SK-N-SH (cell line): ENCODE results near the gene DUOX2. TPM values are rescaled to one million over a fixed set of nuclear protein-coding genes. Genes with fewer than 3 reads are reported as not detected.

Experiments used
- CTCF ChIA-PET: fragments of 300-600, 350-600 bp; formaldehyde crosslinking; extraction: SDS; loops from one replicate; lab custom pipeline; 2021; lab: Yijun Ruan, JAX
- POLR2A ChIA-PET: fragments of 350-600 bp; sonication (Branson Sonifier 250); formaldehyde crosslinking; extraction: SDS; loops from one replicate; lab custom pipeline; 2020; ENCODE audit warnings: antibody characterized with exemption, inconsistent platforms; lab: Yijun Ruan, JAX
- DNase-seq: peaks from one replicate; pipeline ENCODE4 v3.0.0; 2012
- H2AFZ ChIP-seq: fragments of 200-600 bp; sonication (generic); 2 replicates; pipeline ENCODE4 v1.8.1; 2016; ENCODE audit warnings: antibody characterized with exemption, mild to moderate bottlenecking, low read depth
- H3F3A ChIP-seq: fragments of 200-600 bp; sonication (generic); replicated peaks from 2 replicates; pipeline ENCODE3; 2016; ENCODE audit warnings: antibody characterized with exemption, mild to moderate bottlenecking; ENCODE audit not compliant: insufficient read depth
- H3K27ac ChIP-seq, 2 experiments: fragments of 200-500 bp in 1 of 2; fragments of 200-600 bp in 1 of 2; sonication (Bioruptor generic) in 1 of 2; sonication (generic), shearing (Covaris generic) in 1 of 2; 2 replicates each; pipeline versions ENCODE4 v1.5.1 to v1.6.1; 2014 to 2016; ENCODE audit warnings: low read depth in 2 of 2, inconsistent platforms in 1 of 2, low read length in 1 of 2, mild to moderate bottlenecking in 1 of 2, mixed read lengths in 1 of 2
- H3K27me3 ChIP-seq: fragments of 200-600 bp; sonication (generic), shearing (Covaris generic); 2 replicates; pipeline ENCODE4 v1.6.1; 2016; ENCODE audit warnings: mixed run types; ENCODE audit not compliant: insufficient read depth
- H3K36me3 ChIP-seq, 2 experiments: fragments of 200-500 bp in 1 of 2; fragments of 200-600 bp in 1 of 2; sonication (Bioruptor generic) in 1 of 2; sonication (generic) in 1 of 2; replicated peaks in 1 of 2; 2 replicates each; pipeline versions ENCODE3 to v1.5.1; 2014 to 2016; ENCODE audit warnings: low read length in 1 of 2, mild to moderate bottlenecking in 1 of 2; ENCODE audit not compliant: insufficient read depth in 2 of 2, control insufficient read depth in 1 of 2
- H3K4me1 ChIP-seq, 2 experiments: fragments of 200-500 bp in 1 of 2; fragments of 200-600 bp in 1 of 2; sonication (Bioruptor generic) in 1 of 2; sonication (generic), shearing (Covaris generic) in 1 of 2; 2 replicates each; pipeline versions ENCODE4 v1.5.1 to v1.6.1; 2014 to 2016; ENCODE audit warnings: low read depth in 1 of 2, low read length in 1 of 2, mixed run types in 1 of 2; ENCODE audit not compliant: insufficient read depth in 2 of 2, control insufficient read depth in 1 of 2
- H3K4me2 ChIP-seq: fragments of 200-600 bp; sonication (generic), shearing (Covaris generic); 2 replicates; pipeline ENCODE4 v1.6.1; 2017; ENCODE audit warnings: mixed run types
- H3K4me3 ChIP-seq, 2 experiments: fragments of 200-500 bp in 1 of 2; fragments of 200-600 bp in 1 of 2; sonication (Bioruptor generic) in 1 of 2; sonication (generic), shearing (Covaris generic) in 1 of 2; 2 replicates each; pipeline versions ENCODE4 v1.5.1 to v1.8.1; 2014 to 2016; ENCODE audit warnings: low read depth in 2 of 2, inconsistent platforms in 1 of 2, low read length in 1 of 2, mild to moderate bottlenecking in 1 of 2, mixed read lengths in 1 of 2, moderate library complexity in 1 of 2
- H3K79me2 ChIP-seq: fragments of 200-600 bp; sonication (generic); 2 replicates; pipeline ENCODE4 v1.8.1; 2017; ENCODE audit warnings: mild to moderate bottlenecking; ENCODE audit not compliant: insufficient read depth
- H3K9ac ChIP-seq: fragments of 200-600 bp; sonication (generic); 2 replicates; pipeline ENCODE4 v1.6.1; 2017; ENCODE audit warnings: mixed run types
- H3K9me2 ChIP-seq: fragments of 200-600 bp; sonication (generic); 2 replicates; pipeline ENCODE4 v1.6.1; 2017; ENCODE audit warnings: mixed run types
- H3K9me3 ChIP-seq: fragments of 200-600 bp; sonication (generic); 2 replicates; pipeline ENCODE4 v1.6.1; 2017; ENCODE audit warnings: mixed run types, mild to moderate bottlenecking, moderate library complexity
- H4K20me1 ChIP-seq: fragments of 200-600 bp; sonication (generic); 2 replicates; pipeline ENCODE4 v1.6.1; 2017; ENCODE audit warnings: mild to moderate bottlenecking, mixed run types; ENCODE audit not compliant: insufficient read depth
- ELF1 ChIP-seq: IDR thresholded peaks from 2 replicates; pipeline ENCODE4 v1.4.0; 2012
- EP300 ChIP-seq, 2 experiments: IDR thresholded peaks; 2 replicates each; pipeline versions ENCODE4 v1.4.0 to v1.6.1; 2012; ENCODE audit warnings: borderline replicate concordance in 1 of 2, low read depth in 1 of 2, low read length in 1 of 2
- FOSL2 ChIP-seq: IDR thresholded peaks from 2 replicates; pipeline ENCODE4 v1.4.0; 2012; ENCODE audit warnings: low read depth, mild to moderate bottlenecking, moderate library complexity, borderline replicate concordance
- MXI1 ChIP-seq: IDR thresholded peaks from 2 replicates; pipeline ENCODE4 v1.6.1; 2012; ENCODE audit warnings: mild to moderate bottlenecking, low read depth, low read length, improper control_type of control experiment
- NFIC ChIP-seq: IDR thresholded peaks from 2 replicates; pipeline ENCODE4 v1.4.0; 2012; ENCODE audit warnings: borderline replicate concordance
- NRF1 ChIP-seq: IDR thresholded peaks from 2 replicates; pipeline ENCODE4 v1.6.1; 2012; ENCODE audit warnings: low read depth, mild to moderate bottlenecking, low read length
- RAD21 ChIP-seq: IDR thresholded peaks from 2 replicates; pipeline ENCODE4 v1.6.1; 2012; ENCODE audit warnings: mild to moderate bottlenecking, low read length
- RCOR1 ChIP-seq: fragments of 150-350 bp; IDR thresholded peaks from 2 replicates; pipeline ENCODE4 v1.6.1; 2017; ENCODE audit warnings: antibody characterized with exemption, low read length
- RFX5 ChIP-seq: IDR thresholded peaks from 2 replicates; pipeline ENCODE4 v1.6.1; 2012; ENCODE audit warnings: mild to moderate bottlenecking, improper control_type of control experiment, low read length
- RXRA ChIP-seq: IDR thresholded peaks from 2 replicates; pipeline ENCODE4 v1.4.0; 2012; ENCODE audit warnings: low read depth, mild to moderate bottlenecking, borderline replicate concordance
- SMC3 ChIP-seq: IDR thresholded peaks from 2 replicates; pipeline ENCODE4 v1.6.1; 2012; ENCODE audit warnings: low read depth, low read length, improper control_type of control experiment
- TAF1 ChIP-seq: IDR thresholded peaks from 2 replicates; pipeline ENCODE4 v1.6.1; 2012; ENCODE audit warnings: low read depth, mild to moderate bottlenecking, low read length, moderate library complexity, borderline replicate concordance
- TEAD4 ChIP-seq: IDR thresholded peaks from 2 replicates; pipeline ENCODE4 v1.4.0; 2012; ENCODE audit warnings: mild to moderate bottlenecking, borderline replicate concordance; ENCODE audit not compliant: insufficient read depth
- YY1 ChIP-seq: IDR thresholded peaks from 2 replicates; pipeline ENCODE4 v1.4.0; 2012; ENCODE audit warnings: low read depth, mild to moderate bottlenecking
- WGBS: methylation state at CpG from one replicate; pipeline ENCODE4 v1.1.6; 2017; ENCODE audit warnings: low lambda C conversion rate; 5-methylcytosine and 5-hydroxymethylcytosine counted together
- polyA plus RNA-seq, 3 experiments: library from polyadenylated mRNA; depleted of rRNA; stranded (reverse); fragments of >200 nt; gene quantifications; 2 replicates each; pipeline ENCODE4 v1.2.3, GENCODE V29; 2012
- TF ChIP-seq, protein P1 (sequence below): IDR thresholded peaks from 2 replicates; pipeline ENCODE4 v1.4.0; 2012; ENCODE audit warnings: low read depth, borderline replicate concordance
- TF ChIP-seq, protein P2 (sequence below): IDR thresholded peaks from 2 replicates; pipeline ENCODE4; 2012
- TF ChIP-seq, protein P3 (sequence below): fragments of 150-350 bp; IDR thresholded peaks from 2 replicates; pipeline ENCODE4 v1.6.1; 2017; ENCODE audit warnings: antibody characterized with exemption, low read length, low read depth, borderline replicate concordance
- TF ChIP-seq, protein P4 (sequence below): IDR thresholded peaks from 2 replicates; pipeline ENCODE4 v1.4.0; 2012; ENCODE audit warnings: low read depth

Gene DUOX2
- polyA plus RNA-seq, 1 of the 3 experiments (the other 2 are of a cell fraction), result not detected

DNA sequence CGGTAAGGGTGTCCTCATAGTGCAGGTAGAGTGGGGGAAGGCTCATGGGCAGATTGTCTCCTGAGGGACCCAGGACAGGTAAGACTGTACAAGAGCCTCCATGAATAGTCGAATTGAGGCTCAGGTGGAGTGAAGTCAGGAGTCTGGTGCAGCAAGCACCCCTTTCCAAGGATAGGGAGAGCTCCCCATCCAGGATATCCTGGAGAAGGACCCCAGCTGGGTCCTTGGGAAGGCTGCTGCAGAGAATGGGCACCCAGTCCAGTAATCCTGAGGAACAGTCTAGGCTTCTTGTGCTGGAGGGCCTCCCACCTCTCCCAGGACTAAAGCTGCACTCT lies 746 bp upstream of the DUOX2 start (continued):
- TF ChIP-seq, protein P1, sequence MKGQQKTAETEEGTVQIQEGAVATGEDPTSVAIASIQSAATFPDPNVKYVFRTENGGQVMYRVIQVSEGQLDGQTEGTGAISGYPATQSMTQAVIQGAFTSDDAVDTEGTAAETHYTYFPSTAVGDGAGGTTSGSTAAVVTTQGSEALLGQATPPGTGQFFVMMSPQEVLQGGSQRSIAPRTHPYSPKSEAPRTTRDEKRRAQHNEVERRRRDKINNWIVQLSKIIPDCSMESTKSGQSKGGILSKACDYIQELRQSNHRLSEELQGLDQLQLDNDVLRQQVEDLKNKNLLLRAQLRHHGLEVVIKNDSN, result no peak

DNA sequence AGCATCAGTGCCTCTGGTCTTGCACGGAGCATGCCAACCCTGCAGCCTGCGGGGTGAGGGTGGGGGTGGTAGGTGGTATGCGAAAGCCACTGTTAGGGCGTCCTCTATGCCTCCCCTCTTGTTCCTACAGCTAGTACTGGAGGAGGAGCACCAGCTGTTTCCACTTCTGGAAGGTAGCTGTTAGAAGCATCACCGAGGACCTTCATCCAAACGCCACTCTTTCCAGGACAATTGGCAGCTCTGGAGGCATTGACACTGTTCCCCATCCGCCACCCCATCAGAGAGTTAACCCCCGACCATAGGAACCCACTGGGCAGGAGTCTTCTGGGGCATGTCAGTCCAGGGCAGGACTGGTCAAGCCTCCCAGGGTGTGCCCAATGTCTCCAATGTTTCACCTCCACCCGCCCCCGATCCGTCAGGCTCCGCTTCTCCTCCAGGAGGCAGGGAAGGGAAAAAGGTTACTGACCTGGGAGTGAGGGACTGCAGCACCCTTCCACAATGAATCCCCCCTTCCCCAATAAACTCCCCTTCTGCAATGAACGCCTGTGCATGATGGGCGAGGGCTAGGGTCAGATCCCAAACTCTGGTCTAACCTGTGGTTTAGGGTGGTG lies 487 bp downstream of the DUOX2 start:
- H3K4me3 ChIP-seq, result no peak overlapping the region; a peak in 1 of 4 replicates
- H3K79me2 ChIP-seq, result no peaks in the 10 kb centered on the region
- WGBS, result 30% methylated on average over 10 of the region's 14 CpGs
- no peak for TF ChIP-seq YY1
- TF ChIP-seq MXI1, result no peak
- TF ChIP-seq, protein P2, sequence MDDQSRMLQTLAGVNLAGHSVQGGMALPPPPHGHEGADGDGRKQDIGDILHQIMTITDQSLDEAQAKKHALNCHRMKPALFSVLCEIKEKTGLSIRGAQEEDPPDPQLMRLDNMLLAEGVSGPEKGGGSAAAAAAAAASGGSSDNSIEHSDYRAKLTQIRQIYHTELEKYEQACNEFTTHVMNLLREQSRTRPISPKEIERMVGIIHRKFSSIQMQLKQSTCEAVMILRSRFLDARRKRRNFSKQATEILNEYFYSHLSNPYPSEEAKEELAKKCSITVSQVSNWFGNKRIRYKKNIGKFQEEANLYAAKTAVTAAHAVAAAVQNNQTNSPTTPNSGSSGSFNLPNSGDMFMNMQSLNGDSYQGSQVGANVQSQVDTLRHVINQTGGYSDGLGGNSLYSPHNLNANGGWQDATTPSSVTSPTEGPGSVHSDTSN, result no peak
- TF ChIP-seq NRF1, result no peak
- TF ChIP-seq RFX5, result no peak
- TF ChIP-seq SMC3, result no peak
- TF ChIP-seq FOSL2, result no peak
- no peak for TF ChIP-seq TAF1
- TF ChIP-seq TEAD4, result no peak
- TF ChIP-seq RAD21, result no peak
- TF ChIP-seq ELF1, result no peak
- TF ChIP-seq EP300 (IDR thresholded peaks at IDR 0.05; ENCODE audit: borderline replicate concordance in 1 of 2, low read depth in 1 of 2, low read length in 1 of 2), result no peak
- TF ChIP-seq NFIC, result no peak
- TF ChIP-seq RCOR1, result no peak
- TF ChIP-seq, protein P3, sequence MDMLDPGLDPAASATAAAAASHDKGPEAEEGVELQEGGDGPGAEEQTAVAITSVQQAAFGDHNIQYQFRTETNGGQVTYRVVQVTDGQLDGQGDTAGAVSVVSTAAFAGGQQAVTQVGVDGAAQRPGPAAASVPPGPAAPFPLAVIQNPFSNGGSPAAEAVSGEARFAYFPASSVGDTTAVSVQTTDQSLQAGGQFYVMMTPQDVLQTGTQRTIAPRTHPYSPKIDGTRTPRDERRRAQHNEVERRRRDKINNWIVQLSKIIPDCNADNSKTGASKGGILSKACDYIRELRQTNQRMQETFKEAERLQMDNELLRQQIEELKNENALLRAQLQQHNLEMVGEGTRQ, result no peak
- no peak for TF ChIP-seq RXRA
- TF ChIP-seq, protein P4, sequence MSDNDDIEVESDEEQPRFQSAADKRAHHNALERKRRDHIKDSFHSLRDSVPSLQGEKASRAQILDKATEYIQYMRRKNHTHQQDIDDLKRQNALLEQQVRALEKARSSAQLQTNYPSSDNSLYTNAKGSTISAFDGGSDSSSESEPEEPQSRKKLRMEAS, result no peak
- TF ChIP-seq, all 33 proteins: peak for 0
- Histone ChIP-seq H3K27me3 (peaks cover 57% of the 10 kb centered on the region), H3K9me3 (no peaks in the 10 kb centered on the region), H3K9ac (no peak overlapping the region), H4K20me1 (no peaks in the 10 kb centered on the region), H2AFZ (no peak overlapping the region), H3F3A (no peaks in the 10 kb centered on the region), H3K36me3 (no peaks in the 10 kb centered on the region), H3K4me2 (peak overlapping the region; percentile 44; the same call in 1 of the 2 replicates), H3K4me1 (peaks cover 0 to 22% of the 10 kb centered on the region in 2 experiments; a peak in 1 of 4 replicates), H3K27ac (no peak overlapping the region), H3K9me2 (no peaks in the 10 kb centered on the region)
- ChIA-PET POLR2A (no interaction called here), CTCF (interaction anchor here (1.2 to 2.3 kb wide), 7 partner anchors 12 to 145 kb away, joined by 3 to 7 read pairs (median 5); no protein-coding TSS in a partner anchor)
- peak; percentile 42 for DNase-seq
